Rectal smooth muscle tissue (tissue), 1 donor: ENCODE measurements around the gene CCR1.

Source experiments
- H3K27ac ChIP-seq: one replicate; pipeline ENCODE4 v1.7.0; 2013; ENCODE audit warnings: low read depth, low read length, inconsistent platforms
- H3K27me3 ChIP-seq: one replicate; pipeline ENCODE4 v1.7.0; 2013; ENCODE audit warnings: low read length; ENCODE audit not compliant: control insufficient read depth, insufficient read depth
- H3K36me3 ChIP-seq: one replicate; pipeline ENCODE4 v1.7.0; 2013; ENCODE audit warnings: low read length; ENCODE audit not compliant: control insufficient read depth, insufficient read depth
- H3K4me1 ChIP-seq: one replicate; pipeline ENCODE4 v1.7.0; 2013; ENCODE audit warnings: low read length; ENCODE audit not compliant: control insufficient read depth, insufficient read depth
- H3K4me3 ChIP-seq: one replicate; pipeline ENCODE4 v1.7.0; 2013; ENCODE audit warnings: low read length
- H3K9ac ChIP-seq: one replicate; pipeline ENCODE4 v1.7.0; 2013; ENCODE audit warnings: low read length

The CCR1 gene

GRCh38 chr3:46208167-46208704 lies at the start of gene CCR1:
TSS of gene CCR1 (minus strand) at chr3:46208313. CDS start at chr3:46204313, 4,000 bp downstream.
- Histone ChIP-seq H3K9ac (no peak within 1 kb of the TSS), H3K4me1 (no peaks in the 10 kb centered on the region), H3K27me3 (no peaks in the 10 kb centered on the region), H3K36me3 (no peaks in the 10 kb centered on the region), H3K4me3 (no peak within 1 kb of the TSS), H3K27ac (no peak within 1 kb of the TSS)

GRCh38 chr3:46252980-46253379 lies 44.9 kb upstream of the CCR1 start:
- Histone ChIP-seq H3K9ac (no peak overlapping the region), H3K36me3 (no peaks in the 10 kb centered on the region), H3K4me3 (no peak overlapping the region), H3K27me3 (no peaks in the 10 kb centered on the region), H3K27ac (no peak overlapping the region), H3K4me1 (no peaks in the 10 kb centered on the region)

GRCh38 chr3:46245146-46245545 lies 37.0 kb upstream of the CCR1 start:
- no peak overlapping the region for H3K27ac ChIP-seq
- no peaks in the 10 kb centered on the region for H3K27me3 ChIP-seq
- H3K36me3 ChIP-seq: no peaks in the 10 kb centered on the region
- no peak overlapping the region for H3K9ac ChIP-seq
- H3K4me3 ChIP-seq: no peak overlapping the region
- H3K4me1 ChIP-seq: no peaks in the 10 kb centered on the region

GRCh38 chr3:46243560-46243959 lies 35.4 kb upstream of the CCR1 start:
- Histone ChIP-seq H3K4me1 (no peaks in the 10 kb centered on the region), H3K27me3 (no peaks in the 10 kb centered on the region), H3K27ac (no peak overlapping the region), H3K4me3 (no peak overlapping the region), H3K36me3 (no peaks in the 10 kb centered on the region), H3K9ac (no peak overlapping the region)

- H3K27ac ChIP-seq: no peak within 1 kb of the TSS
Measured at GRCh38 chr3:46242120-46242519, 34.0 kb upstream of the CCR1 start, which contains the start of gene CCR3. TSS of gene CCR3 (plus strand) at chr3:46242460. CDS start at chr3:46265159, 22,699 bp downstream.

GRCh38 chr3:46239952-46240351 lies 31.8 kb upstream of the CCR1 start:
- H3K4me3 ChIP-seq: no peak overlapping the region
- H3K27ac ChIP-seq: no peak overlapping the region
- H3K9ac ChIP-seq: no peak overlapping the region
- H3K27me3 ChIP-seq: no peaks in the 10 kb centered on the region
- no peaks in the 10 kb centered on the region for H3K4me1 ChIP-seq
- no peaks in the 10 kb centered on the region for H3K36me3 ChIP-seq

More at GRCh38 chr3:46242120-46242519, 34.0 kb upstream of the CCR1 start, which contains the start of gene CCR3:
- Histone ChIP-seq H3K27me3 (no peaks in the 10 kb centered on the region), H3K36me3 (no peaks in the 10 kb centered on the region), H3K9ac (no peak within 1 kb of the TSS), H3K4me3 (no peak within 1 kb of the TSS), H3K4me1 (no peaks in the 10 kb centered on the region)

GRCh38 chr3:46239301-46239938 lies 31.3 kb upstream of the CCR1 start:
- H3K36me3 ChIP-seq: no peaks in the 10 kb centered on the region
- no peaks in the 10 kb centered on the region for H3K27me3 ChIP-seq
- H3K27ac ChIP-seq: no peak overlapping the region
- H3K9ac ChIP-seq: no peak overlapping the region
- no peak overlapping the region for H3K4me3 ChIP-seq
- no peaks in the 10 kb centered on the region for H3K4me1 ChIP-seq

- Histone ChIP-seq H3K27me3 (no peaks in the 10 kb centered on the region), H3K4me3 (no peak overlapping the region), H3K27ac (no peak overlapping the region), H3K36me3 (no peaks in the 10 kb centered on the region), H3K4me1 (no peaks in the 10 kb centered on the region), H3K9ac (no peak overlapping the region)
Measured at GRCh38 chr3:46238386-46238785, 30.3 kb upstream of the CCR1 start.

- Histone ChIP-seq H3K27me3 (no peaks in the 10 kb centered on the region), H3K27ac (no peak overlapping the region), H3K4me3 (no peak overlapping the region), H3K9ac (no peak overlapping the region), H3K4me1 (no peaks in the 10 kb centered on the region), H3K36me3 (no peaks in the 10 kb centered on the region)
Measured at GRCh38 chr3:46236294-46237054, 28.4 kb upstream of the CCR1 start.

GRCh38 chr3:46235425-46235824 lies 27.3 kb upstream of the CCR1 start:
- H3K4me3 ChIP-seq: no peak overlapping the region
- no peak overlapping the region for H3K27ac ChIP-seq
- H3K36me3 ChIP-seq: no peaks in the 10 kb centered on the region
- H3K9ac ChIP-seq: no peak overlapping the region
- H3K27me3 ChIP-seq: no peaks in the 10 kb centered on the region
- no peaks in the 10 kb centered on the region for H3K4me1 ChIP-seq

- Histone ChIP-seq H3K9ac (no peak overlapping the region), H3K27ac (no peak overlapping the region), H3K4me1 (no peaks in the 10 kb centered on the region), H3K27me3 (no peaks in the 10 kb centered on the region), H3K4me3 (no peak overlapping the region), H3K36me3 (no peaks in the 10 kb centered on the region)
Measured at GRCh38 chr3:46233194-46233593, 25.1 kb upstream of the CCR1 start.

GRCh38 chr3:46231323-46231722 lies 23.2 kb upstream of the CCR1 start:
- H3K27me3 ChIP-seq: no peaks in the 10 kb centered on the region
- H3K36me3 ChIP-seq: no peaks in the 10 kb centered on the region
- H3K9ac ChIP-seq: no peak overlapping the region
- no peaks in the 10 kb centered on the region for H3K4me1 ChIP-seq
- H3K27ac ChIP-seq: no peak overlapping the region
- no peak overlapping the region for H3K4me3 ChIP-seq
